NT2/D1 (cell line): ENCODE results near the gene CNBD2.
A peak's percentile ranks its signal among the peaks of the same experiment; 100 is the strongest.

Experiments used
- DNase-seq: peaks from one replicate; pipeline ENCODE4 v3.0.0-alpha.2; 2011; ENCODE audit warnings: low read depth, low spot score
- H3K27me3 ChIP-seq: 2 replicates; pipeline ENCODE4 v1.6.0; 2011; ENCODE audit warnings: mild to moderate bottlenecking; ENCODE audit not compliant: insufficient read length, insufficient read depth
- H3K36me3 ChIP-seq: 2 replicates; pipeline ENCODE4 v1.6.1; 2011; ENCODE audit warnings: mild to moderate bottlenecking, low read length, mixed read lengths; ENCODE audit not compliant: insufficient read depth, insufficient read length
- H3K4me1 ChIP-seq: 2 replicates; pipeline ENCODE4 v1.5.1; 2011; ENCODE audit not compliant: insufficient read depth, insufficient read length
- H3K4me3 ChIP-seq: 2 replicates; pipeline ENCODE4 v1.5.1; 2011; ENCODE audit warnings: low read depth; ENCODE audit not compliant: insufficient read length
- H3K9ac ChIP-seq: 2 replicates; pipeline ENCODE4 v1.6.0; 2011; ENCODE audit warnings: low read depth; ENCODE audit not compliant: insufficient read length
- H3K9me3 ChIP-seq: 2 replicates; pipeline ENCODE4 v1.5.1; 2011; ENCODE audit warnings: mild to moderate bottlenecking, low read length; ENCODE audit not compliant: insufficient read depth
- SUZ12 ChIP-seq: IDR thresholded peaks from 2 replicates; pipeline ENCODE4 v1.6.1; 2011; ENCODE audit not compliant: insufficient read length, insufficient read depth; ENCODE audit errors: extremely low read depth
- YY1 ChIP-seq: IDR thresholded peaks from 2 replicates; pipeline ENCODE4 v1.6.1; 2011; ENCODE audit not compliant: insufficient read length, insufficient read depth
- ZNF274 ChIP-seq: IDR thresholded peaks from 2 replicates; pipeline ENCODE4 v1.6.1; 2011; ENCODE audit warnings: mild to moderate bottlenecking, low read depth, low read length

CNBD2 gene

GRCh38 chr20:36055145-36055544, 86.8 kb downstream of the CNBD2 start:
- TF ChIP-seq YY1 = no peak
- H3K4me1 ChIP-seq = peaks cover 3% of the 10 kb centered on the region
- H3K9me3 ChIP-seq = no peaks in the 10 kb centered on the region
- H3K4me3 ChIP-seq = no peak overlapping the region
- H3K27me3 ChIP-seq = no peaks in the 10 kb centered on the region
- no peaks in the 10 kb centered on the region for H3K36me3 ChIP-seq
- no peak overlapping the region for H3K9ac ChIP-seq
- DNase-seq = no peak

- no peak for DNase-seq
- no peaks in the 10 kb centered on the region for H3K36me3 ChIP-seq
- H3K27me3 ChIP-seq = peaks cover 23% of the 10 kb centered on the region
- H3K9me3 ChIP-seq = peaks cover 7% of the 10 kb centered on the region
- H3K9ac ChIP-seq = no peak overlapping the region
- peaks cover 7% of the 10 kb centered on the region for H3K4me1 ChIP-seq
- no peak for TF ChIP-seq ZNF274
- TF ChIP-seq SUZ12 = no peak
- no peak for TF ChIP-seq YY1
- no peak overlapping the region for H3K4me3 ChIP-seq
These were observed 92.3 kb downstream of the CNBD2 start for GRCh38 chr20:36060676-36061075.

- no peak overlapping the region for H3K9ac ChIP-seq
- H3K36me3 ChIP-seq = no peaks in the 10 kb centered on the region
- no peak overlapping the region for H3K4me3 ChIP-seq
- H3K27me3 ChIP-seq = peaks cover 33% of the 10 kb centered on the region
- TF ChIP-seq SUZ12 (no peak), YY1 (no peak), ZNF274 (no peak)
- peaks cover 8% of the 10 kb centered on the region for H3K4me1 ChIP-seq
- H3K9me3 ChIP-seq = peaks cover 7% of the 10 kb centered on the region
- DNase-seq = no peak
These were observed 93.4 kb downstream of the CNBD2 start for GRCh38 chr20:36061754-36062153.

- Histone ChIP-seq H3K9ac (no peak overlapping the region), H3K36me3 (no peaks in the 10 kb centered on the region), H3K27me3 (peaks cover 35% of the 10 kb centered on the region), H3K4me3 (no peak overlapping the region), H3K9me3 (peaks cover 7% of the 10 kb centered on the region), H3K4me1 (peaks cover 8% of the 10 kb centered on the region)
- DNase-seq = no peak
- no peak for TF ChIP-seq YY1
- no peak for TF ChIP-seq ZNF274
- TF ChIP-seq SUZ12 = no peak
These were observed 94.4 kb downstream of the CNBD2 start for GRCh38 chr20:36062799-36063198.

DNA sequence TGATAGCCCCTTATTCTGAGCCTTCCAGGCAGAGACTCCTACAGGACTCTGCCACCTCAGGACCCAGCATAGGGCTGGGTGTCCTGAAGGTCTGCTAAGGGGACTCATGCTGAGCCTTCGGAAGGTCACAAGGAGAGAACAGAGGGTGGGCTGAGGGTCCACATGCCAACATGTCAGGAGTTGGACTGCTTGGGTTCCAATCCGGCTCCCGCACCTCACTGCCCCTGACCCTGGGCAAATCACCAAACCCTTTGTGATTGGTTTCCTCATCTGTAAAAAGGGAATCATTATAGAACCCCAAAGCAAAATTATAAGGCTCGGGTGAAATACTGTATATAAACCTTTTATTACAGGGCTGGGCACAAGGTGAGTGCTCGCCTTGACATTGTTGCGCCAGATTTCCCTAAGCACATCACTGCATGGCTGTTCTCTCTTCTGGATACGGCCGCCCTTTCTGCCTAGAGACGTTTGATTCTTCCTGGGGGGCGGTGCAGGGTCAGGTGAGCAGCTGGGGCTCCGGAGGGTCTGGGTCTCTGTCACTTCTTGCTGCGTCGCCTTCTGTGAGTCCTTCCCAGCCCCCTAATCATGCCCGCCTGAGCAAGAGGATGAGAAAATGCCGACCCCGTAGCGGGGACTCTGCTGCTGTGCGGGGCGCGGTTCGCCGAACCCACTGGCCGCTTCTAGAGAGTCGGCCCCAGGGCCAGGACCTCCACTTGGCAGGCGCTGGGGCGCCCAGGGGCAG, 95.7 kb downstream of the CNBD2 start:
- Histone ChIP-seq H3K36me3 (no peaks in the 10 kb centered on the region), H3K27me3 (peaks cover 35% of the 10 kb centered on the region), H3K9ac (peak overlapping the region; percentile 78), H3K9me3 (peaks cover 7% of the 10 kb centered on the region), H3K4me3 (peak overlapping the region; percentile 65), H3K4me1 (peaks cover 8% of the 10 kb centered on the region)
- no peak for TF ChIP-seq ZNF274
- TF ChIP-seq SUZ12 = no peak
- no peak for TF ChIP-seq YY1
- no peak for DNase-seq

GRCh38 chr20:36064658-36065426, 96.5 kb downstream of the CNBD2 start:
- Histone ChIP-seq H3K36me3 (no peaks in the 10 kb centered on the region), H3K9me3 (peaks cover 7% of the 10 kb centered on the region), H3K9ac (peak overlapping the region; percentile 78), H3K27me3 (peaks cover 35% of the 10 kb centered on the region), H3K4me3 (peak overlapping the region; percentile 65), H3K4me1 (peaks cover 8% of the 10 kb centered on the region)
- peak; percentile 76 for DNase-seq
- TF ChIP-seq YY1 (no peak), ZNF274 (no peak), SUZ12 (no peak)

- TF ChIP-seq YY1 (no peak), SUZ12 (no peak), ZNF274 (no peak)
- Histone ChIP-seq H3K27me3 (peaks cover 35% of the 10 kb centered on the region), H3K9ac (peak overlapping the region; percentile 74), H3K4me3 (peak overlapping the region; percentile 65), H3K9me3 (peaks cover 7% of the 10 kb centered on the region), H3K36me3 (no peaks in the 10 kb centered on the region), H3K4me1 (peaks cover 8% of the 10 kb centered on the region)
- no peak for DNase-seq
These were observed 97.1 kb downstream of the CNBD2 start for GRCh38 chr20:36065427-36065998.
